Measurements from ENCODE around the gene TRIM72. TPM values are rescaled to one million over a fixed set of nuclear protein-coding genes. Genes with fewer than 3 reads are reported as not detected.

Gene TRIM72
- total RNA-seq, 4 donors from 2014 or later, result under 0.01 to 0.60 (median 0.21) TPM; not detected in 1

DNA sequence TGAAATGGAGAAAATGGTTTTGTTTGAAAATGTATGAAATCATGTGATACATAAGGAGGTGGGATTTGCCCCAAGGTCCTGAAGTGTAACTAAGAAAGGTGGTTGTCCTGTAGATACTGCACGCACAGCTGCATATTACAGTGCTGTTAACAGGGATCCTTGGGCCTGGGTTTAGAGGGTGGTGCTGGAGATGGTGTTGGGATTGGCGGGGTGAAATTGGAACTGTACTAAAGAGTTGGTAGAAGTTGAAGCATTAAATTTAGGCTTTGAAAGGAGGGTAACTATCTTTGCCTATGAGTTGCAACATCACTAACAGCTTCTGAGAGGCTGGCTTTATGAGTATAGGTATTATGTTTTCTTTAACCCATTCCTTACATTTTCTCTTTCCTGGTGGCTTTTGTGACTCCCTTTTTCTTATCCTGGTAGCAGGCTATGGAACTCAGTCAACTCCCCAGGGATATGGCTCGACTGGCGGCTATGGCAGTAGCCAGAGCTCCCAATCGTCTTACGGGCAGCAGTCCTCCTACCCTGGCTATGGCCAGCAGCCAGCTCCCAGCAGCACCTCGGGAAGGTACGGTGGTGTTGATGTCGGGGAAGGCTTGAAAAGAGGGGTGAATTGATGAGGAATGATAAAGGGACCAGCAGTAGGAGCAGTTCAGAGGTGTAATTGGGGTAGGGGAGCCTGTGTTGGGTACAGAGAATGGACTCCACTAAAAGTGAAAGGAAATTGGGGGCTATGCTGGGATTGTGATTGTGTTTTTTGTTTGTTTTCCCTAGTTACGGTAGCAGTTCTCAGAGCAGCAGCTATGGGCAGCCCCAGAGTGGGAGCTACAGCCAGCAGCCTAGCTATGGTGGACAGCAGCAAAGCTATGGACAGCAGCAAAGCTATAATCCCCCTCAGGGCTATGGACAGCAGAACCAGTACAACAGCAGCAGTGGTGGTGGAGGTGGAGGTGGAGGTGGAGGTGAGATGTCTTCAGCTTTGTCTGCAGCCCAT, 30.2 kb upstream of the TRIM72 start:
- H3K4me1 ChIP-seq, result peaks cover 0 to 74% (median 26%) of the 10 kb centered on the region in 4 donors
- no peaks in the 10 kb centered on the region for H3K9me3 ChIP-seq
- H3K27ac ChIP-seq, result no peak overlapping the region
- 67 to 69% methylated on average over 10 of the region's 10 CpGs for WGBS, 2 donors
- no peaks in the 10 kb centered on the region for H3K27me3 ChIP-seq
- H3K36me3 ChIP-seq, result peaks cover 2 to 64% (median 30%) of the 10 kb centered on the region in 3 donors
- no peak for DNase-seq (ENCODE audit: low spot score in 2 of 2)
- H3K4me3 ChIP-seq, result no peak overlapping the region
- TF ChIP-seq, protein P1, sequence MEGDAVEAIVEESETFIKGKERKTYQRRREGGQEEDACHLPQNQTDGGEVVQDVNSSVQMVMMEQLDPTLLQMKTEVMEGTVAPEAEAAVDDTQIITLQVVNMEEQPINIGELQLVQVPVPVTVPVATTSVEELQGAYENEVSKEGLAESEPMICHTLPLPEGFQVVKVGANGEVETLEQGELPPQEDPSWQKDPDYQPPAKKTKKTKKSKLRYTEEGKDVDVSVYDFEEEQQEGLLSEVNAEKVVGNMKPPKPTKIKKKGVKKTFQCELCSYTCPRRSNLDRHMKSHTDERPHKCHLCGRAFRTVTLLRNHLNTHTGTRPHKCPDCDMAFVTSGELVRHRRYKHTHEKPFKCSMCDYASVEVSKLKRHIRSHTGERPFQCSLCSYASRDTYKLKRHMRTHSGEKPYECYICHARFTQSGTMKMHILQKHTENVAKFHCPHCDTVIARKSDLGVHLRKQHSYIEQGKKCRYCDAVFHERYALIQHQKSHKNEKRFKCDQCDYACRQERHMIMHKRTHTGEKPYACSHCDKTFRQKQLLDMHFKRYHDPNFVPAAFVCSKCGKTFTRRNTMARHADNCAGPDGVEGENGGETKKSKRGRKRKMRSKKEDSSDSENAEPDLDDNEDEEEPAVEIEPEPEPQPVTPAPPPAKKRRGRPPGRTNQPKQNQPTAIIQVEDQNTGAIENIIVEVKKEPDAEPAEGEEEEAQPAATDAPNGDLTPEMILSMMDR (IDR thresholded peaks at IDR 0.05), result no peak
- TF ChIP-seq POLR2A (IDR thresholded peaks at IDR 0.05) (no peak), EP300 (IDR thresholded peaks at IDR 0.05) (no peak)

DNA sequence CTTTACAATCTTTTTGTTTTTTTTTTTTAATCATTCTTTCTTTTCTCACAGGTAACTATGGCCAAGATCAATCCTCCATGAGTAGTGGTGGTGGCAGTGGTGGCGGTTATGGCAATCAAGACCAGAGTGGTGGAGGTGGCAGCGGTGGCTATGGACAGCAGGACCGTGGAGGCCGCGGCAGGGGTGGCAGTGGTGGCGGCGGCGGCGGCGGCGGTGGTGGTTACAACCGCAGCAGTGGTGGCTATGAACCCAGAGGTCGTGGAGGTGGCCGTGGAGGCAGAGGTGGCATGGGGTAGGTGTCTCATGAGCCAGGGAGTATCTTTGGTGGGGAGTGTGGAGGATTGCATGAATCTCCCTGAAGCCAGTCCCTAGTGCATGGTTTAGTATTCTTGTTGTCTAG, 29.0 kb upstream of the TRIM72 start:
- peaks cover 3 to 75% (median 36%) of the 10 kb centered on the region in 3 donors for H3K36me3 ChIP-seq

GRCh38 chr16:31185339-31185738, 28.6 kb upstream of the TRIM72 start:
- TF ChIP-seq, protein P1 (IDR thresholded peaks at IDR 0.05), result no peak
- TF ChIP-seq EP300 (IDR thresholded peaks at IDR 0.05) (no peak), POLR2A (IDR thresholded peaks at IDR 0.05) (no peak)
- Histone ChIP-seq H3K4me1 (peaks cover 0 to 68% (median 26%) of the 10 kb centered on the region in 4 donors), H3K36me3 (peaks cover 5 to 80% (median 41%) of the 10 kb centered on the region in 3 donors), H3K4me3 (no peak overlapping the region), H3K27me3 (no peaks in the 10 kb centered on the region), H3K9me3 (no peaks in the 10 kb centered on the region), H3K27ac (peak overlapping the region in 1 of 4 donors; percentile 17)
- DNase-seq (ENCODE audit: low spot score in 2 of 2), result no peak
- WGBS, 2 donors, result 60 to 66% methylated on average over 5 of the region's 5 CpGs

More for the DNA sequence above, 29.0 kb upstream of the TRIM72 start:
- Histone ChIP-seq H3K27me3 (no peaks in the 10 kb centered on the region), H3K4me3 (no peak overlapping the region), H3K27ac (no peak overlapping the region), H3K4me1 (peaks cover 0 to 68% (median 26%) of the 10 kb centered on the region in 4 donors), H3K9me3 (no peaks in the 10 kb centered on the region)
- WGBS, 2 donors, result 92 to 94% methylated on average over 14 of the region's 14 CpGs
- DNase-seq (ENCODE audit: low spot score in 2 of 2), result no peak
- TF ChIP-seq EP300 (IDR thresholded peaks at IDR 0.05), result no peak
- TF ChIP-seq, protein P1 (IDR thresholded peaks at IDR 0.05), result no peak
- TF ChIP-seq POLR2A (IDR thresholded peaks at IDR 0.05), result no peak

DNA sequence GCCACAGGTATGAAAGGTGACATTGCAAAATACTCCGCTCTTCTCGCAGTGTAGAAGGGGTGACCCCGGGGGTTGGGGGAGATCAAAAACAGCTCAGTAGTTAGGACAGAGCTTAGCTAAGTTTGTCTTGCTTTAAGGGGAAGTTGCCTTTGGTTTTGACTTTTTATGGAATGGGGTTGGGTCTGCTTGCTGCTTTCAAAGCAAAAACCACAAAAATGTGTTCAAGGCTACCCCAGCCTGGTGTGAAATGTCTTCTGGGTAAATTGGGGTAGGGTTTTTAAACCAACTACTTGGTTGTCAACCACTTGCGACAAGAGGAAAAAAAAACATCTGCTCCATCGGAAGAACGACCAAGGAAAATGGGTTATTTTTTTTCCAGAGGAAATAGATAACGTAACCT, 27.7 kb upstream of the TRIM72 start:
- peaks cover 9 to 88% (median 48%) of the 10 kb centered on the region in 3 donors for H3K36me3 ChIP-seq
- H3K27me3 ChIP-seq, result no peaks in the 10 kb centered on the region
- WGBS, 2 donors, result 67 to 70% methylated on average over 7 of the region's 7 CpGs
- DNase-seq (ENCODE audit: low spot score in 2 of 2), result no peak
- TF ChIP-seq POLR2A (IDR thresholded peaks at IDR 0.05) (no peak), EP300 (IDR thresholded peaks at IDR 0.05) (no peak)
- H3K4me3 ChIP-seq, result no peak overlapping the region
- no peak overlapping the region for H3K27ac ChIP-seq
- H3K4me1 ChIP-seq, result peaks cover 0 to 66% (median 26%) of the 10 kb centered on the region in 4 donors
- no peaks in the 10 kb centered on the region for H3K9me3 ChIP-seq

DNA sequence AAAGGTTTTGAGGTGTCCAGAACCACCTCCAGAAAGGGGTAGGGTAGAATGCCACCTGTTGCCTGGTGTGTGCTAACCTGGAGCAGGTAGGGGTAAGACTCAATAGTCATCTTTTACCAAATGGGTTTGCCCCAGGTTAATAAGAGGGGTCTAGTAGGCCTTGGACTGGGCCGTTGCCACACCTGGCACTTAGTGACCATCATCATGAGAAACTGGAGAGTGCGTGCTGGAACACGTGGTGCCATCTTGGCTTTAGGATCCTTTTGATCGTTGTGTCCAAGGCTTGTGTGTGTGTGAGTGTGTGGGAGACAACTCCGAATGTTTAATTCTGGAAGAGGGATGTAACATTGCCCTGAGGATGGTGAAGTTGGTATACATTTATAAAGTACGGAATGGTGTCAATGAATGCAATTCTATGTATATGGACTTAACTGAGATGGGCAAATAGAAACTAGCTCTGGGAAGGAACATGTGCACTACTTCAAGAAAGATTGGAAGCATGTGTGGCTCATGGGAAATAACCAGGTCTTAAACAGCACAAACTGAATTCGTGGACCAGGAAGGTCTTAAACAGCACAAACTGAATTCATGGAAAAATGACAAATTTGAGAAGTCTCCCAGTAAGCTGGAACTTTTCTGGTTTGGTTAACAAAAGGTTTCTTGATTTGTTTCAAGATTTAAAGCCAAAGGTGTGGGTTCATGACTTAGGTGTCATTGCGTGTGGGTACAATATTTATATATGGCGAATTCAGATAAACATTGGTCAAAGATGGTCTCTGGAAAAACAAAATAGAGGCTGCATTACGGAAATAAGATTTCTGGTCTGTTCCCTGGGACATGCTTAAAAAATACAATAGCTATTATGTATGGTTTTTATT, 26.8 kb upstream of the TRIM72 start:
- Histone ChIP-seq H3K36me3 (peaks cover 9 to 98% (median 58%) of the 10 kb centered on the region in 3 donors), H3K27me3 (no peaks in the 10 kb centered on the region), H3K4me1 (peaks cover 0 to 56% (median 17%) of the 10 kb centered on the region in 4 donors), H3K9me3 (no peaks in the 10 kb centered on the region), H3K27ac (no peak overlapping the region), H3K4me3 (no peak overlapping the region)
- 78 to 79% methylated on average over 10 of the region's 10 CpGs for WGBS, 2 donors
- no peak for TF ChIP-seq POLR2A (IDR thresholded peaks at IDR 0.05)
- no peak for TF ChIP-seq EP300 (IDR thresholded peaks at IDR 0.05)
- DNase-seq (ENCODE audit: low spot score in 2 of 2), result no peak
